HepG2 (cell line): ENCODE results near the gene TSPAN31. TPM values are rescaled to one million over a fixed set of nuclear protein-coding genes. Genes with fewer than 3 reads are reported as not detected.

Experiments
- FOXO1 ChIP-seq: sonication (generic); formaldehyde crosslinking; IDR thresholded peaks from 2 replicates; pipeline ENCODE4 v1.4.0; 2020; ENCODE audit warnings: missing genetic modification reagents
- FOXO4 ChIP-seq: sonication (generic); formaldehyde crosslinking; conservative IDR thresholded peaks from 2 replicates; pipeline ENCODE4 v1.8.1; 2023; ENCODE audit warnings: missing genetic modification reagents
- GATAD2A ChIP-seq: IDR thresholded peaks from 2 replicates; pipeline ENCODE4 v1.6.1; 2016
- ISX ChIP-seq: sonication (generic); formaldehyde crosslinking; conservative IDR thresholded peaks from 2 replicates; pipeline ENCODE4 v1.5.0; 2020; ENCODE audit warnings: missing genetic modification reagents
- KMT2B ChIP-seq: IDR thresholded peaks from 2 replicates; pipeline ENCODE4 v1.6.1; 2016; ENCODE audit warnings: missing genetic modification reagents, missing compliant biosample characterization
- NFIC ChIP-seq: IDR thresholded peaks from 2 replicates; pipeline ENCODE4 v1.6.1; 2012; ENCODE audit warnings: mild to moderate bottlenecking, low read length, inconsistent platforms
- NONO ChIP-seq, 2 experiments: fragments of 450-650 bp in 1 of 2; sonication (generic) in 1 of 2; formaldehyde crosslinking in 1 of 2; IDR thresholded peaks in 1 of 2; conservative IDR thresholded peaks in 1 of 2; 2 replicates each; pipeline versions ENCODE4 v1.6.1 to v1.8.0; 2017 to 2022; ENCODE audit warnings: mild to moderate bottlenecking in 1 of 2, missing genetic modification reagents in 1 of 2, moderate library complexity in 1 of 2
- PPARG ChIP-seq: conservative IDR thresholded peaks from 2 replicates; pipeline ENCODE4 v1.6.1; 2016; ENCODE audit warnings: missing biosample characterization, missing genetic modification reagents
- PRPF4 ChIP-seq: fragments of 200-400 bp; formaldehyde crosslinking; IDR thresholded peaks from 2 replicates; pipeline ENCODE4 v1.6.1; 2016; ENCODE audit warnings: low read length, low read depth; ENCODE audit not compliant: poor library complexity, severe bottlenecking
- RBAK ChIP-seq: sonication (generic); formaldehyde crosslinking; IDR thresholded peaks from 2 replicates; pipeline ENCODE4 v1.5.1; 2020; ENCODE audit warnings: mild to moderate bottlenecking, missing genetic modification reagents
- RCOR2 ChIP-seq: IDR thresholded peaks from 2 replicates; pipeline ENCODE4 v1.6.1; 2016; ENCODE audit warnings: missing biosample characterization, missing genetic modification reagents
- SALL1 ChIP-seq: sonication (generic); formaldehyde crosslinking; IDR thresholded peaks from 2 replicates; pipeline ENCODE4 v1.8.0; 2022; ENCODE audit warnings: mild to moderate bottlenecking, missing genetic modification reagents
- SP4 ChIP-seq: sonication (generic); formaldehyde crosslinking; IDR thresholded peaks from 2 replicates; pipeline ENCODE4 v1.8.1; 2023; ENCODE audit warnings: mild to moderate bottlenecking, missing genetic modification reagents
- THYN1 ChIP-seq: sonication (generic); formaldehyde crosslinking; IDR thresholded peaks from 2 replicates; pipeline ENCODE4 v1.8.1; 2023; ENCODE audit warnings: low read depth, mild to moderate bottlenecking, moderate library complexity, missing genetic modification reagents, borderline replicate concordance
- TMF1 ChIP-seq: sonication (generic); formaldehyde crosslinking; IDR thresholded peaks from 2 replicates; pipeline ENCODE4 v1.8.1; 2022; ENCODE audit warnings: low read depth, missing genetic modification reagents
- ZBTB25 ChIP-seq: IDR thresholded peaks from 2 replicates; pipeline ENCODE4 v1.6.1; 2018; ENCODE audit warnings: missing genetic modification reagents
- ZFY ChIP-seq: sonication (generic); formaldehyde crosslinking; IDR thresholded peaks from 2 replicates; pipeline ENCODE4 v1.4.0; 2020; ENCODE audit warnings: missing genetic modification reagents
- ZNF292 ChIP-seq: sonication (generic); formaldehyde crosslinking; IDR thresholded peaks from 2 replicates; pipeline ENCODE4 v1.8.1; 2022; ENCODE audit warnings: mild to moderate bottlenecking, low read depth, missing genetic modification reagents, borderline replicate concordance
- ZNF513 ChIP-seq: sonication (generic); formaldehyde crosslinking; conservative IDR thresholded peaks from 2 replicates; pipeline ENCODE4 v1.5.0; 2020; ENCODE audit warnings: missing genetic modification reagents
- polyA plus RNA-seq, 8 experiments: library from polyadenylated mRNA; depleted of rRNA in 3 of 8; stranded (reverse) in 7 of 8; unstranded in 1 of 8; fragments of >200 nt; fragmentation: Illumina TruSeq in 4 of 8; extraction: Trizol in 4 of 8; gene quantifications; 2 replicates each; pipeline versions ENCODE4 v1.2.1 to v1.2.3, GENCODE V29; 2011 to 2016; ENCODE audit warnings: low read depth in 4 of 8, missing spikeins in 1 of 8, mixed read lengths in 1 of 8; ENCODE audit not compliant: insufficient read depth in 1 of 8
- total RNA-seq, 5 experiments: library from RNA; depleted of rRNA; stranded (reverse); fragments of >200 nt; fragmentation: Illumina TruSeq; extraction: Trizol; gene quantifications; 2 replicates each; pipeline ENCODE4 v1.2.3, GENCODE V29; 2016; ENCODE audit warnings: low read depth in 1 of 5
- TF ChIP-seq, protein P1 (sequence below): sonication (generic); formaldehyde crosslinking; IDR thresholded peaks from 2 replicates; pipeline ENCODE4 v1.4.0; 2020; ENCODE audit warnings: mild to moderate bottlenecking, missing genetic modification reagents
- TF ChIP-seq, protein P2 (sequence below): sonication (generic); formaldehyde crosslinking; IDR thresholded peaks from 2 replicates; pipeline ENCODE4 v1.5.1; 2020; ENCODE audit warnings: mild to moderate bottlenecking, moderate library complexity, missing genetic modification reagents
- TF ChIP-seq, protein P3 (sequence below): sonication (generic); formaldehyde crosslinking; IDR thresholded peaks from 2 replicates; pipeline ENCODE4 v1.4.0; 2020; ENCODE audit warnings: missing genetic modification reagents, borderline replicate concordance

Gene TSPAN31
- total and polyA plus RNA-seq, 2 of the 13 experiments (the other 11 are each of a cell fraction or from before 2014, with no cell fraction given): 10.4 to 24.6 TPM

GRCh38 chr12:57744777-57745484 lies at the start of gene TSPAN31 (continued):
- no peak for TF ChIP-seq FOXO4 (CRISPR knock-in tag)
- no peak for TF ChIP-seq ZBTB25
- 0 out of 2 replicates have a peak, but pooled peaks have one; percentile 40 for TF ChIP-seq SALL1 (CRISPR knock-in tag)
- no peak for TF ChIP-seq ZNF292 (CRISPR knock-in tag)
- TF ChIP-seq, protein P1, sequence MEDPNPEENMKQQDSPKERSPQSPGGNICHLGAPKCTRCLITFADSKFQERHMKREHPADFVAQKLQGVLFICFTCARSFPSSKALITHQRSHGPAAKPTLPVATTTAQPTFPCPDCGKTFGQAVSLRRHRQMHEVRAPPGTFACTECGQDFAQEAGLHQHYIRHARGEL (CRISPR knock-in tag): no peak
- no peak for TF ChIP-seq GATAD2A (CRISPR knock-in tag)
- TF ChIP-seq PPARG: no peak
- no peak for TF ChIP-seq THYN1 (CRISPR knock-in tag)
- TF ChIP-seq RBAK (CRISPR knock-in tag): no peak
- no peak for TF ChIP-seq RCOR2 (CRISPR knock-in tag)
- TF ChIP-seq, protein P2, sequence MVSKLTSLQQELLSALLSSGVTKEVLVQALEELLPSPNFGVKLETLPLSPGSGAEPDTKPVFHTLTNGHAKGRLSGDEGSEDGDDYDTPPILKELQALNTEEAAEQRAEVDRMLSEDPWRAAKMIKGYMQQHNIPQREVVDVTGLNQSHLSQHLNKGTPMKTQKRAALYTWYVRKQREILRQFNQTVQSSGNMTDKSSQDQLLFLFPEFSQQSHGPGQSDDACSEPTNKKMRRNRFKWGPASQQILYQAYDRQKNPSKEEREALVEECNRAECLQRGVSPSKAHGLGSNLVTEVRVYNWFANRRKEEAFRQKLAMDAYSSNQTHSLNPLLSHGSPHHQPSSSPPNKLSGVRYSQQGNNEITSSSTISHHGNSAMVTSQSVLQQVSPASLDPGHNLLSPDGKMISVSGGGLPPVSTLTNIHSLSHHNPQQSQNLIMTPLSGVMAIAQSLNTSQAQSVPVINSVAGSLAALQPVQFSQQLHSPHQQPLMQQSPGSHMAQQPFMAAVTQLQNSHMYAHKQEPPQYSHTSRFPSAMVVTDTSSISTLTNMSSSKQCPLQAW (CRISPR knock-in tag): 0 out of 2 replicates have a peak, but pooled peaks have one; percentile 36
- TF ChIP-seq ISX (CRISPR knock-in tag): no peak
- no peak; the same call in 1 of the 2 replicates for TF ChIP-seq TMF1
- TF ChIP-seq SP4 (CRISPR knock-in tag): peak; percentile 78
- TF ChIP-seq, protein P3, sequence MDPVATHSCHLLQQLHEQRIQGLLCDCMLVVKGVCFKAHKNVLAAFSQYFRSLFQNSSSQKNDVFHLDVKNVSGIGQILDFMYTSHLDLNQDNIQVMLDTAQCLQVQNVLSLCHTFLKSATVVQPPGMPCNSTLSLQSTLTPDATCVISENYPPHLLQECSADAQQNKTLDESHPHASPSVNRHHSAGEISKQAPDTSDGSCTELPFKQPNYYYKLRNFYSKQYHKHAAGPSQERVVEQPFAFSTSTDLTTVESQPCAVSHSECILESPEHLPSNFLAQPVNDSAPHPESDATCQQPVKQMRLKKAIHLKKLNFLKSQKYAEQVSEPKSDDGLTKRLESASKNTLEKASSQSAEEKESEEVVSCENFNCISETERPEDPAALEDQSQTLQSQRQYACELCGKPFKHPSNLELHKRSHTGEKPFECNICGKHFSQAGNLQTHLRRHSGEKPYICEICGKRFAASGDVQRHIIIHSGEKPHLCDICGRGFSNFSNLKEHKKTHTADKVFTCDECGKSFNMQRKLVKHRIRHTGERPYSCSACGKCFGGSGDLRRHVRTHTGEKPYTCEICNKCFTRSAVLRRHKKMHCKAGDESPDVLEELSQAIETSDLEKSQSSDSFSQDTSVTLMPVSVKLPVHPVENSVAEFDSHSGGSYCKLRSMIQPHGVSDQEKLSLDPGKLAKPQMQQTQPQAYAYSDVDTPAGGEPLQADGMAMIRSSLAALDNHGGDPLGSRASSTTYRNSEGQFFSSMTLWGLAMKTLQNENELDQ (CRISPR knock-in tag): no peak
- TF ChIP-seq ZFY: peak; percentile 64; the same call in 1 of the 2 replicates
- TF ChIP-seq ZNF513 (CRISPR knock-in tag): no peak
- TF ChIP-seq FOXO1 (CRISPR knock-in tag): no peak
- TF ChIP-seq PRPF4: no peak
- no peak for TF ChIP-seq NONO (IDR thresholded peaks at IDR 0.05)
- TF ChIP-seq NONO (CRISPR knock-in tag; conservative IDR thresholded peaks at IDR 0.05): no peak; the same call in 1 of the 2 replicates
- TF ChIP-seq NFIC: 0 out of 2 replicates have a peak, but pooled peaks have one; percentile 37
- TF ChIP-seq KMT2B (CRISPR knock-in tag): no peak
